ENCODE results near the gene FARS2. TPM values are rescaled to one million over a fixed set of nuclear protein-coding genes. Genes with fewer than 3 reads are reported as not detected.

Gene FARS2
- total and polyA plus RNA-seq, 9 of the 15 experiments (the other 6 are each of a cell fraction or from before 2014, with no cell fraction given): 16.5 to 62.2 (median 27.0) TPM

- TF ChIP-seq E2F8 (IDR thresholded peaks at IDR 0.05; ENCODE audit: low read depth, partially characterized antibody): no peak
- TF ChIP-seq MITF (IDR thresholded peaks at IDR 0.05): peak; percentile 64; the same call in 1 of the 2 replicates
- TF ChIP-seq KLF16 (IDR thresholded peaks at IDR 0.05): no peak
- no peak for TF ChIP-seq ILF3 (IDR thresholded peaks at IDR 0.05; ENCODE audit: borderline replicate concordance)
- TF ChIP-seq MEIS2 (IDR thresholded peaks at IDR 0.05; ENCODE audit: partially characterized antibody): peak; percentile 78
- no peak for TF ChIP-seq RFX7 (CRISPR knock-in tag; IDR thresholded peaks at IDR 0.05)
- TF ChIP-seq ZNF395 (CRISPR knock-in tag; IDR thresholded peaks at IDR 0.05): peak; percentile 84; the same call in 1 of the 2 replicates
- TF ChIP-seq ZBTB5 (IDR thresholded peaks at IDR 0.05): no peak
- TF ChIP-seq ZBTB49 (CRISPR knock-in tag; IDR thresholded peaks at IDR 0.05; ENCODE audit: borderline replicate concordance): no peak
- TF ChIP-seq NELFE (IDR thresholded peaks at IDR 0.05; ENCODE audit: insufficient read depth, insufficient read length): no peak
- TF ChIP-seq CREB3L1 (IDR thresholded peaks at IDR 0.05; ENCODE audit: borderline replicate concordance, low read depth): no peak
- TF ChIP-seq ZNF282 (CRISPR knock-in tag; IDR thresholded peaks at IDR 0.05): no peak
- TF ChIP-seq KLF1 (tag; IDR thresholded peaks at IDR 0.05): 0 out of 2 replicates have a peak, but pooled peaks have one; percentile 23
- TF ChIP-seq SPI1 (IDR thresholded peaks at IDR 0.05; ENCODE audit: borderline replicate concordance, low read depth, low read length): peak; percentile 94
These were observed 33.3 kb downstream of the FARS2 start (continued) for GRCh38 chr6:5294392-5295211.
